Vagina (tissue), 2 donors: ENCODE results near the gene HEPHL1.

Experiments used
- CTCF ChIP-seq, 3 experiments: fragments of 450-650 bp in 2 of 3; fragments of 200-600 bp in 1 of 3; sonication (generic) in 1 of 3; IDR thresholded peaks; one replicate each; pipeline ENCODE4 v1.5.1; 2017 to 2019; ENCODE audit warnings: antibody characterized with exemption in 3 of 3, mild to moderate bottlenecking in 2 of 3, moderate library complexity in 2 of 3
- POLR2A ChIP-seq, 2 donors: fragments of 450-650 bp; IDR thresholded peaks; one replicate each; pipeline ENCODE4 v1.6.1; 2017; ENCODE audit warnings: antibody characterized with exemption in 2 of 2, mild to moderate bottlenecking in 2 of 2, moderate library complexity in 2 of 2

GRCh38 chr11:94007906-94008305 lies 13.2 kb upstream of the HEPHL1 start:
- TF ChIP-seq CTCF (IDR thresholded peaks at IDR 0.05) = no peak
- no peak for TF ChIP-seq POLR2A (IDR thresholded peaks at IDR 0.05)
